Measurements from ENCODE around the gene PXMP2.

DNA sequence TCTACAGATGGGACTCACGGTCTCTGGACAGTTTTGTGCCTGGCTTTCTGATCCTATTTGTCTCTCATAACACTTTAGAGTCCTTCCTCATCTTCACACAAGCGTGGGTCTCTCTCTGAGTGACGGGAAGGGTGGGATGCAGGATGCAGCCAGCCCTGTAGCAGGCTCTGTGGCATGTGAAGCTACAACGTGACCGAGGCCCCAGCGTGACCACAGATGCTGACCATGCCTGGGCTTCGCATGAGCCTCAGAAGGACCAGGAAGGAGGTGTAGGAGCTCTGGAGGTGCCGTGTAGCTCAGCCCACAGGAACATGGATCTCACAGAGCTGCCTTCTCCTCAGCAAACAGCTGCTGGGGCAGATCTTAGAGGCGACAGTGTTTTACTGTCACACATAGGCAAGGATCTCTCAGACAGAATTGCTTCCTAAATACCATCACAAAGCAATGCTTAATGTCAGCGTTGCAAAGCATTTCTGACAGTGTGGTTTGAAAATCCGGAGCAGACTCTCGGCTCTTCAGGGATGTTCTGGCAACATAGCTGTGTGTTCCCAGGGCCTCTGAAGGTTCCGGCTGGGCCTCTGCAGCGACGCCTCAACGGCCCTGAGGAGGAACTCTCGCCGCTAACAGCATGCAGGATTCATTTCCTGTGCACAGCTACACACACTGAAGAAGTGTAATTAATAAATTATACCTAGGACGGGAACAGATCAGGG, 52.4 kb downstream of the PXMP2 start:
- TF ChIP-seq, protein P1, sequence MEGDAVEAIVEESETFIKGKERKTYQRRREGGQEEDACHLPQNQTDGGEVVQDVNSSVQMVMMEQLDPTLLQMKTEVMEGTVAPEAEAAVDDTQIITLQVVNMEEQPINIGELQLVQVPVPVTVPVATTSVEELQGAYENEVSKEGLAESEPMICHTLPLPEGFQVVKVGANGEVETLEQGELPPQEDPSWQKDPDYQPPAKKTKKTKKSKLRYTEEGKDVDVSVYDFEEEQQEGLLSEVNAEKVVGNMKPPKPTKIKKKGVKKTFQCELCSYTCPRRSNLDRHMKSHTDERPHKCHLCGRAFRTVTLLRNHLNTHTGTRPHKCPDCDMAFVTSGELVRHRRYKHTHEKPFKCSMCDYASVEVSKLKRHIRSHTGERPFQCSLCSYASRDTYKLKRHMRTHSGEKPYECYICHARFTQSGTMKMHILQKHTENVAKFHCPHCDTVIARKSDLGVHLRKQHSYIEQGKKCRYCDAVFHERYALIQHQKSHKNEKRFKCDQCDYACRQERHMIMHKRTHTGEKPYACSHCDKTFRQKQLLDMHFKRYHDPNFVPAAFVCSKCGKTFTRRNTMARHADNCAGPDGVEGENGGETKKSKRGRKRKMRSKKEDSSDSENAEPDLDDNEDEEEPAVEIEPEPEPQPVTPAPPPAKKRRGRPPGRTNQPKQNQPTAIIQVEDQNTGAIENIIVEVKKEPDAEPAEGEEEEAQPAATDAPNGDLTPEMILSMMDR (IDR thresholded peaks at IDR 0.05) = no peak
- TF ChIP-seq POLR2A (IDR thresholded peaks at IDR 0.05) = no peak
